DMS114 treated with DMSO at 0.1 percent for 48 hours (cell line): ENCODE data around the gene ERCC2.
"Not testable (repeated sequence)": the region's sequence is repeated elsewhere in the genome, so short reads cannot be mapped to it uniquely, and the experiment has no call there.

Experiments
- DNase-seq: peaks from one replicate; lab custom pipeline; 2025; ENCODE audit not compliant: unreplicated experiment; lab: John Stamatoyannopoulos, UW

ERCC2 gene

GRCh38 chr19:45370410-45371204 lies at the start of gene ERCC2:
ERCC2 (minus strand) TSS chr19:45370573; CDS start chr19:45370540, 33 bp downstream.
- DNase-seq, result peak; percentile 86

GRCh38 chr19:45419895-45420294 lies 49.5 kb upstream of the ERCC2 start:
- no peak for DNase-seq

GRCh38 chr19:45419396-45419795 lies 49.0 kb upstream of the ERCC2 start:
- DNase-seq, result no peak

GRCh38 chr19:45418802-45419201 lies 48.4 kb upstream of the ERCC2 start:
- DNase-seq, result no peak

- no peak for DNase-seq
These were observed 46.8 kb upstream of the ERCC2 start for GRCh38 chr19:45417151-45417550.

GRCh38 chr19:45414468-45414867 lies 44.1 kb upstream of the ERCC2 start:
- DNase-seq, result no peak

GRCh38 chr19:45413497-45413896 lies 43.1 kb upstream of the ERCC2 start:
- DNase-seq, result no peak

- DNase-seq, result not testable (repeated sequence)
These were observed 40.0 kb upstream of the ERCC2 start for GRCh38 chr19:45410330-45410729.

GRCh38 chr19:45409557-45409920 lies 39.2 kb upstream of the ERCC2 start:
- DNase-seq, result no peak

- DNase-seq, result no peak
These were observed 38.6 kb upstream of the ERCC2 start for GRCh38 chr19:45408830-45409556.

- DNase-seq, result no peak
These were observed 37.7 kb upstream of the ERCC2 start for GRCh38 chr19:45408121-45408520.

GRCh38 chr19:45407585-45407984 lies 37.2 kb upstream of the ERCC2 start:
- DNase-seq, result not testable (repeated sequence)

GRCh38 chr19:45407091-45407375 lies 36.7 kb upstream of the ERCC2 start:
- no peak for DNase-seq

GRCh38 chr19:45406226-45407090 lies 36.1 kb upstream of the ERCC2 start, which contains the start of gene POLR1G:
POLR1G (plus strand) TSS chr19:45406644; CDS start chr19:45406697, 53 bp downstream.
- DNase-seq, result peak; percentile 73

GRCh38 chr19:45405435-45406225 lies 35.3 kb upstream of the ERCC2 start:
- DNase-seq, result peak; percentile 70

- no peak for DNase-seq
These were observed 34.4 kb upstream of the ERCC2 start, which contains the start of gene PPP1R13L for GRCh38 chr19:45404557-45405434. PPP1R13L (minus strand) TSS chr19:45405069; CDS start chr19:45398318, 6,751 bp downstream.

GRCh38 chr19:45403781-45404556 lies 33.6 kb upstream of the ERCC2 start:
- no peak for DNase-seq

- no peak for DNase-seq
These were observed 32.9 kb upstream of the ERCC2 start for GRCh38 chr19:45403272-45403671.
